ENCODE results near the gene FAM53B. TPM values are rescaled to one million over a fixed set of nuclear protein-coding genes. Genes with fewer than 3 reads are reported as not detected.

Gene FAM53B
- total and polyA plus RNA-seq, 4 donors = 14.6 to 45.4 (median 18.2) TPM

GRCh38 chr10:124605856-124606812 lies 138.0 kb downstream of the FAM53B start:
- Histone ChIP-seq H3K27ac (ENCODE audit: low read depth in 1 of 2, low read length in 1 of 2) (no peak overlapping the region), H3K4me1 (ENCODE audit: control insufficient read depth in 5 of 5, insufficient read depth in 5 of 5, low read length in 5 of 5) (peaks cover 0 to 5% (median 0%) of the 10 kb centered on the region in 5 donors), H3K36me3 (ENCODE audit: control insufficient read depth in 4 of 4, insufficient read depth in 4 of 4, low read length in 4 of 4) (no peaks in the 10 kb centered on the region), H3K27me3 (ENCODE audit: control insufficient read depth in 3 of 3, insufficient read depth in 3 of 3, low read length in 2 of 3) (no peaks in the 10 kb centered on the region), H3K9ac (ENCODE audit: insufficient read depth in 1 of 2, low read length in 2 of 2) (no peak overlapping the region), H3K4me3 (no peak overlapping the region), H3K9me3 (ENCODE audit: control insufficient read depth in 4 of 4, insufficient read depth in 3 of 4, low read length in 3 of 4) (no peaks in the 10 kb centered on the region)
- TF ChIP-seq CTCF (IDR thresholded peaks at IDR 0.05; ENCODE audit: control extremely low read depth, extremely low read depth) = no peak
- 77 to 85% methylated on average over 27 to 31 of the region's 31 CpGs for WGBS, 2 donors
- ATAC-seq (ENCODE audit: insufficient read depth, low FRiP score) = no peak
- DNase-seq = no peak

GRCh38 chr10:124605481-124605855 lies 138.7 kb downstream of the FAM53B start:
- H3K4me3 ChIP-seq = no peak overlapping the region
- DNase-seq (no peak), ATAC-seq (ENCODE audit: insufficient read depth, low FRiP score) (no peak)
- no peak overlapping the region for H3K27ac ChIP-seq (ENCODE audit: low read depth in 1 of 2, low read length in 1 of 2)
- no peaks in the 10 kb centered on the region for H3K9me3 ChIP-seq (ENCODE audit: control insufficient read depth in 4 of 4, insufficient read depth in 3 of 4, low read length in 3 of 4)
- no peaks in the 10 kb centered on the region for H3K36me3 ChIP-seq (ENCODE audit: control insufficient read depth in 4 of 4, insufficient read depth in 4 of 4, low read length in 4 of 4)
- peaks cover 0 to 5% (median 0%) of the 10 kb centered on the region in 5 donors for H3K4me1 ChIP-seq (ENCODE audit: control insufficient read depth in 5 of 5, insufficient read depth in 5 of 5, low read length in 5 of 5)
- no peak overlapping the region for H3K9ac ChIP-seq (ENCODE audit: insufficient read depth in 1 of 2, low read length in 2 of 2)
- no peaks in the 10 kb centered on the region for H3K27me3 ChIP-seq (ENCODE audit: control insufficient read depth in 3 of 3, insufficient read depth in 3 of 3, low read length in 2 of 3)
- TF ChIP-seq CTCF (IDR thresholded peaks at IDR 0.05; ENCODE audit: control extremely low read depth, extremely low read depth) = no peak
- 84 to 88% methylated on average over 5 of the region's 5 CpGs for WGBS, 2 donors

- no peak for TF ChIP-seq CTCF (IDR thresholded peaks at IDR 0.05; ENCODE audit: control extremely low read depth, extremely low read depth)
- Histone ChIP-seq H3K9ac (ENCODE audit: insufficient read depth in 1 of 2, low read length in 2 of 2) (no peak overlapping the region), H3K9me3 (ENCODE audit: control insufficient read depth in 4 of 4, insufficient read depth in 3 of 4, low read length in 3 of 4) (no peaks in the 10 kb centered on the region), H3K4me1 (ENCODE audit: control insufficient read depth in 5 of 5, insufficient read depth in 5 of 5, low read length in 5 of 5) (peaks cover 0 to 5% (median 0%) of the 10 kb centered on the region in 5 donors), H3K36me3 (ENCODE audit: control insufficient read depth in 4 of 4, insufficient read depth in 4 of 4, low read length in 4 of 4) (no peaks in the 10 kb centered on the region), H3K27ac (ENCODE audit: low read depth in 1 of 2, low read length in 1 of 2) (no peak overlapping the region), H3K4me3 (no peak overlapping the region), H3K27me3 (ENCODE audit: control insufficient read depth in 3 of 3, insufficient read depth in 3 of 3, low read length in 2 of 3) (no peaks in the 10 kb centered on the region)
- ATAC-seq (ENCODE audit: insufficient read depth, low FRiP score) = no peak
- 79 to 81% methylated on average over 8 of the region's 8 CpGs for WGBS, 2 donors
- no peak for DNase-seq
Measured at GRCh38 chr10:124605001-124605370, 139.2 kb downstream of the FAM53B start.
